Ovary (tissue), 9 donors: ENCODE data around the gene MED19. TPM values are rescaled to one million over a fixed set of nuclear protein-coding genes. Genes with fewer than 3 reads are reported as not detected.

Experiments
- DNase-seq, 5 donors: peaks; one replicate each; pipeline ENCODE4 v3.0.0-alpha.2; 2019 to 2020
- H3K27ac ChIP-seq, 2 donors: fragments of 200-600 bp; one replicate each; pipeline versions ENCODE4 v1.5.1 to v1.8.0; 2019 to 2022
- H3K27me3 ChIP-seq: fragments of 200-600 bp; one replicate; pipeline ENCODE4 v1.8.0; 2022
- H3K36me3 ChIP-seq: fragments of 200-600 bp; sonication (generic); one replicate; pipeline ENCODE4 v1.5.1; 2019
- H3K4me1 ChIP-seq: one replicate; pipeline ENCODE4 v1.8.1; 2013; ENCODE audit warnings: mild to moderate bottlenecking, moderate library complexity; ENCODE audit not compliant: insufficient read depth
- H3K4me3 ChIP-seq: fragments of 200-600 bp; sonication (generic); one replicate; pipeline ENCODE4 v1.5.1; 2017
- H3K9me3 ChIP-seq, 2 donors: fragments of 200-600 bp in 1 of 2; sonication (generic) in 1 of 2; one replicate each; pipeline versions ENCODE4 v1.5.1 to v1.8.1; 2013 to 2019; ENCODE audit warnings: mild to moderate bottlenecking in 1 of 2, moderate library complexity in 1 of 2
- CTCF ChIP-seq, 3 donors: fragments of 450-650 bp in 2 of 3; fragments of 200-600 bp in 1 of 3; IDR thresholded peaks; one replicate each; pipeline versions ENCODE4 v1.5.1 to v1.8.0; 2016 to 2022; ENCODE audit warnings: antibody characterized with exemption in 3 of 3, mild to moderate bottlenecking in 1 of 3
- EP300 ChIP-seq: sonication (generic); formaldehyde crosslinking; IDR thresholded peaks from one replicate; pipeline ENCODE4 v1.6.1; 2017; ENCODE audit warnings: antibody characterized with exemption
- POLR2A ChIP-seq: fragments of 450-650 bp; IDR thresholded peaks from one replicate; pipeline ENCODE4 v1.6.1; 2017; ENCODE audit warnings: antibody characterized with exemption, mild to moderate bottlenecking, moderate library complexity
- WGBS, 3 donors: extraction: QIAGEN DNeasy Blood & Tissue Kit in 1 of 3; methylation state at CpG; one replicate each; pipeline versions ENCODE4 v1.1.5 to v1.1.7; 2013 to 2017; 5-methylcytosine and 5-hydroxymethylcytosine counted together
- intact Hi-C, 4 donors: fragments of 100-400 bp; cut with DNase I; formaldehyde crosslinking; loops; one replicate each; pipeline versions ENCODE4 v1.11.0 to v1.15.1; 2022 to 2023
- polyA plus RNA-seq, 2 donors: library from polyadenylated mRNA; stranded (reverse); fragments of 200-250 nt in 1 of 2; fragments of 350-450 nt in 1 of 2; fragmentation: Illumina TruSeq in 1 of 2; extraction: RNeasy Lipid Tissue Mini Kit (QIAGEN cat#74804) in 1 of 2; gene quantifications; one replicate each; pipeline ENCODE4 v1.2.3, GENCODE V29; 2013 to 2014
- total RNA-seq, 7 donors: library from RNA; depleted of rRNA in 2 of 7; stranded (reverse); fragments of >200 nt in 2 of 7; fragmentation: NEBNext Ultra II Directional in 3 of 7; extraction: Animal tissue kit (Norgen Biotek cat#: 25700) in 3 of 7; gene quantifications; one replicate each; pipeline versions ENCODE4 v1.1.0 to v1.2.4, GENCODE V29; 2016 to 2023
- donor health status: DM: no; HTN: no; CAD: no; lungs with moderate emphysema.
- donor health status: DM: no; HTN: no; CAD: no.
- donor health status: Bipolar disorder and iron deficiency.
- donor health status: DM: yes; HTN: yes; CAD: no.
- donor health status: DM: no; HTN: no; CAD: no.
- donor health status: DM: yes; HTN: yes; CAD: no.

Gene MED19
- total and polyA plus RNA-seq, 9 donors, result 9.8 to 19.8 (median 13.8) TPM

DNA sequence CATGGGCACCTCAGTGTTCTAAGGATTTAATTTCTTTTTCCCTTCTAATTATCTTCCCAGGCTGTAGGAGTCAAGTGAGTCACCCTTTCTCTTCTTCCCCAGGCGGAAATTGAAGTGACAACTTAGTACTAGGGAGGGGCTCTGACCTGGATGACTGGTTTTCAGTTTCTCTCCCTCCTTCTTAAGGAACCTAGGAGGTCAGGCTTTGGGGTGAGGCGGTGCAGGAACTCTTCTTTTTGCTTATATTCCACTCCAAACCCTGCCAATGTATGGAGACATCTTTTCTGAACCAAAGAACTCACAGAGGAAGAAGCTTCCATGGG, 31.5 kb downstream of the MED19 start:
- TF ChIP-seq CTCF (IDR thresholded peaks at IDR 0.05), result no peak
- no peak for TF ChIP-seq EP300
- no peak for TF ChIP-seq POLR2A
- 80 to 82% (median 81%) methylated on average over 2 of the region's 2 CpGs for WGBS, 3 donors
- intact Hi-C loops, result no loop called here
- Histone ChIP-seq H3K27me3 (no peaks in the 10 kb centered on the region), H3K4me1 (peaks cover 11% of the 10 kb centered on the region), H3K4me3 (no peak overlapping the region), H3K9me3 (no peaks in the 10 kb centered on the region), H3K36me3 (no peaks in the 10 kb centered on the region), H3K27ac (no peak overlapping the region)
- no peak for DNase-seq

DNA sequence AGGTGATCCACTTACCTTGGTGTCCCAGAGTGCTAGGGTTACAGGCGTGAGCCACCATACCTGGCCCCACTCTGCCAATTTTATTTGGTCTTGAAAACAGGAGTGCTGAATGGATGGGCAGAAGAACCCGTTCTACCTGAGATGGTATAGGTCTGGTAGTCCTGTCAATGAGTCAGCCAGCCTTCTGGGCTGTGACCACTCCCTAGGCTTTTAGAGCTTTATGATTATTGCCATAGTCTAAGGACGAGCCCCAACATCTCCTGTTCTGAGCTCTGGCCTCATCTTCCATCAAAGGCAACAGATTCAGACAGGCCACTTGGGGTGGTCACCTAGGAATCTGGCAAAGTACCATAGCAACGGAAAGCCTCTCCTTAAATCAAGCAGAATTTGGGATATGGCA, 32.6 kb downstream of the MED19 start:
- Histone ChIP-seq H3K4me3 (no peak overlapping the region), H3K4me1 (peaks cover 11% of the 10 kb centered on the region), H3K9me3 (no peaks in the 10 kb centered on the region), H3K36me3 (no peaks in the 10 kb centered on the region), H3K27ac (no peak overlapping the region), H3K27me3 (no peaks in the 10 kb centered on the region)
- no peak for TF ChIP-seq POLR2A
- TF ChIP-seq CTCF (IDR thresholded peaks at IDR 0.05), result no peak
- no peak for TF ChIP-seq EP300
- no peak for DNase-seq
- intact Hi-C loops, result no loop called here
- WGBS, 3 donors, result 74 to 86% (median 79%) methylated on average over 4 of the region's 4 CpGs

DNA sequence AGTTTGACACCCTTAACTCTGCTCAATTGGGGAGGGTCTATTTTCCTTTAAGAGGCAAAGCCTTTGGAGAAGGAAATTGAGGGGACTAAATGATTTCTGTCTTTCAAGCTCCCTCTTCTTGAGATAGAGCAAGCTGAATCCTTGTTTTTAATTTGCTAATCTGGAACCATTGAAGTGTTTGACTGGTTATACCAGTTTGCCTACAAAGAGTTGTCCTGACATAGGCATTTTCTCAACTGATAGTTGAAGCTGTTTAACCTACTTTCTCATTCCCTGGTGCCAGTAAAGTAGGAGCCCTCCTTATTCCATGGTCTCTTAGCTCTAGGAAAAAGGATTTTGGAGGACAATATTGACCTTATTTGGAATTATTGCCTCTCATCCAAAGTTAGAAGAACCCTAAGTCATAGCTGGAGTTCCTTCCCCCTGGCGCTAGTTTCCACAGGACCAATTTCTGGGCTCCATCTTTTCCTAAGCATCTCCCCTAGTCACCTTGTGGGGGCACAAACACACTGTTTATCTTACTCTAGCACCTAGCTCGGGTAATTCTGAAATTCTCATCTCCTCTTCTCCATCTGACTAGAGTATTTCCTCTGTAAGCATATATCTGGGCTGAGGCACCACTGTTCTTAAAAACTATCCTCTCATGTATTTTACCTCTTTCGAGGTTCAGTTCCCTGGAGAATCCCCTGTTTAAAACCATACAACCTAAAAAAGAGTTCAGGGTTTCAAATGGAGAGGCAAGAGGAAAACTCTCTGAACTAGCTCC, 36.7 kb downstream of the MED19 start:
- Histone ChIP-seq H3K27ac (no peak overlapping the region), H3K4me1 (peaks cover 11% of the 10 kb centered on the region), H3K36me3 (no peaks in the 10 kb centered on the region), H3K4me3 (no peak overlapping the region), H3K27me3 (no peaks in the 10 kb centered on the region), H3K9me3 (no peaks in the 10 kb centered on the region)
- WGBS, 3 donors, result 84 to 90% (median 90%) methylated on average over 3 of the region's 3 CpGs
- intact Hi-C loops, result no loop called here
- DNase-seq, result no peak
- TF ChIP-seq EP300 (no peak), CTCF (IDR thresholded peaks at IDR 0.05) (no peak), POLR2A (no peak)

DNA sequence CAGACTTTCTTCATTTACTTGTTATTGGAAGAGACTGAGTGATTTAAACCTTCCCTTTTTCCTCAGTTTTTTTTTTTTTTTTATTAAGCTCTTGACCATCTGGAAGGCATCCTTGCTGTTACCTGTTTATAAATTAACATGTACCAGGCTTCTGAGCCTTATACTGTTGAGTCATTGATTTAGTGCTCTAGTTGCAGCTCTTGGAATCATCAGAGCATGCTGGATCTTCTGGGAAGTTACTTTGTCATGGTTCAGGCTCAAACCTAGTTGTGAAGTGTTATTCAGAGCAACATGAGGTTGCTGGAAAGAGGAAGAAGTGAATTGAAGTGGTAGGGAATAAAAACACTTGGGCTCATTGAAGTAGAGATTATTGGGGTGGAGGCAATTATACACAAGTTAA, 37.8 kb downstream of the MED19 start:
- TF ChIP-seq EP300 (no peak), POLR2A (no peak), CTCF (IDR thresholded peaks at IDR 0.05) (no peak)
- Histone ChIP-seq H3K27me3 (no peaks in the 10 kb centered on the region), H3K4me1 (peaks cover 5% of the 10 kb centered on the region), H3K9me3 (no peaks in the 10 kb centered on the region), H3K36me3 (no peaks in the 10 kb centered on the region), H3K27ac (no peak overlapping the region), H3K4me3 (no peak overlapping the region)
- intact Hi-C loops, result no loop called here
- DNase-seq, result no peak
